Measurements from ENCODE around the gene RAB23.

DNA sequence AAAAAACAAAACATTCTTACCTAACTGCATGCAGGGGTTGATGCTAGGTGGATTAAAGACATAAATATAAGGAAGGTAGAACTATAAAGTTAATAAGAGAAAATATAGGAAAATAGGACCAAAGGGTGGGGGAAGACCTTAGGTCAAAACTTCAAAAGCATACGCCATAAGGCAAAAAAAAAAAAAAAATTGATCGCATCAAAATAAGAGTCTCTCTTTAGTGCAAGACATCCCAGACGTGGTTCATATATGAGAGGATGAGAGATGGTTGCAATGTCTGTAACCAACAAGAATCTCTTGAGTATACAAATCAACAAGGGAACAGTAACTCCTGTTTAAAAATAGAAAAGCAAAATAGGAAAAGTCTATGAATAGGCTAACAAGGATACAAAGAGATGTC lies 41.5 kb downstream of the RAB23 start:
- no peak for TF ChIP-seq EZH2 (IDR thresholded peaks at IDR 0.05; ENCODE audit: borderline replicate concordance, insufficient read depth, low read depth, low read length, poor library complexity, severe bottlenecking)
- TF ChIP-seq, protein P1, sequence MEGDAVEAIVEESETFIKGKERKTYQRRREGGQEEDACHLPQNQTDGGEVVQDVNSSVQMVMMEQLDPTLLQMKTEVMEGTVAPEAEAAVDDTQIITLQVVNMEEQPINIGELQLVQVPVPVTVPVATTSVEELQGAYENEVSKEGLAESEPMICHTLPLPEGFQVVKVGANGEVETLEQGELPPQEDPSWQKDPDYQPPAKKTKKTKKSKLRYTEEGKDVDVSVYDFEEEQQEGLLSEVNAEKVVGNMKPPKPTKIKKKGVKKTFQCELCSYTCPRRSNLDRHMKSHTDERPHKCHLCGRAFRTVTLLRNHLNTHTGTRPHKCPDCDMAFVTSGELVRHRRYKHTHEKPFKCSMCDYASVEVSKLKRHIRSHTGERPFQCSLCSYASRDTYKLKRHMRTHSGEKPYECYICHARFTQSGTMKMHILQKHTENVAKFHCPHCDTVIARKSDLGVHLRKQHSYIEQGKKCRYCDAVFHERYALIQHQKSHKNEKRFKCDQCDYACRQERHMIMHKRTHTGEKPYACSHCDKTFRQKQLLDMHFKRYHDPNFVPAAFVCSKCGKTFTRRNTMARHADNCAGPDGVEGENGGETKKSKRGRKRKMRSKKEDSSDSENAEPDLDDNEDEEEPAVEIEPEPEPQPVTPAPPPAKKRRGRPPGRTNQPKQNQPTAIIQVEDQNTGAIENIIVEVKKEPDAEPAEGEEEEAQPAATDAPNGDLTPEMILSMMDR (IDR thresholded peaks at IDR 0.05): no peak
